Measurements from ENCODE around the gene RTL5. TPM values are rescaled to one million over a fixed set of nuclear protein-coding genes. Genes with fewer than 3 reads are reported as not detected.

The RTL5 gene
- total and polyA plus RNA-seq, 2 donors (not counting 1 experiment from before 2014, with no cell fraction given): 4.2 to 4.5 TPM

GRCh38 chrX:72084114-72084513 lies 47.6 kb downstream of the RTL5 start:
- Histone ChIP-seq H3K27ac (ENCODE audit: insufficient read depth, low read length) (no peak overlapping the region), H3K4me1 (ENCODE audit: control insufficient read depth, extremely low read depth, insufficient read depth, low read length) (no peaks in the 10 kb centered on the region)
- no peak for TF ChIP-seq EZH2 (IDR thresholded peaks at IDR 0.05; ENCODE audit: low read length, missing control alignments)
- TF ChIP-seq, protein P1, sequence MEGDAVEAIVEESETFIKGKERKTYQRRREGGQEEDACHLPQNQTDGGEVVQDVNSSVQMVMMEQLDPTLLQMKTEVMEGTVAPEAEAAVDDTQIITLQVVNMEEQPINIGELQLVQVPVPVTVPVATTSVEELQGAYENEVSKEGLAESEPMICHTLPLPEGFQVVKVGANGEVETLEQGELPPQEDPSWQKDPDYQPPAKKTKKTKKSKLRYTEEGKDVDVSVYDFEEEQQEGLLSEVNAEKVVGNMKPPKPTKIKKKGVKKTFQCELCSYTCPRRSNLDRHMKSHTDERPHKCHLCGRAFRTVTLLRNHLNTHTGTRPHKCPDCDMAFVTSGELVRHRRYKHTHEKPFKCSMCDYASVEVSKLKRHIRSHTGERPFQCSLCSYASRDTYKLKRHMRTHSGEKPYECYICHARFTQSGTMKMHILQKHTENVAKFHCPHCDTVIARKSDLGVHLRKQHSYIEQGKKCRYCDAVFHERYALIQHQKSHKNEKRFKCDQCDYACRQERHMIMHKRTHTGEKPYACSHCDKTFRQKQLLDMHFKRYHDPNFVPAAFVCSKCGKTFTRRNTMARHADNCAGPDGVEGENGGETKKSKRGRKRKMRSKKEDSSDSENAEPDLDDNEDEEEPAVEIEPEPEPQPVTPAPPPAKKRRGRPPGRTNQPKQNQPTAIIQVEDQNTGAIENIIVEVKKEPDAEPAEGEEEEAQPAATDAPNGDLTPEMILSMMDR (conservative IDR thresholded peaks at IDR 0.05 in 1 of 2, IDR thresholded peaks at IDR 0.05 in 1 of 2; ENCODE audit: low read depth in 1 of 2, low read length in 2 of 2): no peak

DNA sequence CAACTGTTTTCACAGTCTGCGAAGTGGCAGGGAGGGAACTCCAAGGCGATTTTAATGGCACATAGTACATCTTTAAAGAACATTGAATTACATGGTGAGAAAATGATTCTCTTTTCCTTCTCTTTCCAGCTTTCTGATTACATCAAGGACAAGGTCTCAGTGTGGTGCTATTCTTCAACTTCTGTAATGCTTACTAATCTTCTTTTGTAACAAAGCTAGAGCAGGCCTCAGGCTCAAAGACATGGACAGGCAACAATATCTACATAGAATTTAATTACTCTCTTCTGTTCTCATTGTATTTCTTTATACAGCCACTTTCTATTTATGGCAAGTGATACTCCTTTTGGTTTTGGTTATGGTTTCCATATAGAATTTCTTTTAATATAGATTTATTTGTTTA lies 48.4 kb downstream of the RTL5 start:
- no peak for TF ChIP-seq EZH2 (IDR thresholded peaks at IDR 0.05; ENCODE audit: low read length, missing control alignments)
- TF ChIP-seq, protein P1 (conservative IDR thresholded peaks at IDR 0.05 in 1 of 2, IDR thresholded peaks at IDR 0.05 in 1 of 2; ENCODE audit: low read depth in 1 of 2, low read length in 2 of 2): no peak
- no peak overlapping the region for H3K27ac ChIP-seq (ENCODE audit: insufficient read depth, low read length)
- H3K9ac ChIP-seq (ENCODE audit: insufficient read depth, low read length): no peak overlapping the region
- no peak overlapping the region for H2AFZ ChIP-seq (ENCODE audit: low read length)
- DNase-seq (ENCODE audit: low read depth in 2 of 2): no peak
- H3K4me3 ChIP-seq (replicated peaks in 1 of 4; ENCODE audit: control extremely low read depth in 1 of 4, insufficient read depth in 1 of 4, low read depth in 3 of 4, low read length in 4 of 4): no peak overlapping the region
- no peak overlapping the region for H3K4me2 ChIP-seq (ENCODE audit: extremely low read depth, insufficient read depth, low read length)
- no peaks in the 10 kb centered on the region for H3K36me3 ChIP-seq (ENCODE audit: control insufficient read depth, insufficient read depth, low read length)
- H3K4me1 ChIP-seq (ENCODE audit: control insufficient read depth, extremely low read depth, insufficient read depth, low read length): no peaks in the 10 kb centered on the region
- no peaks in the 10 kb centered on the region for H4K20me1 ChIP-seq (ENCODE audit: control insufficient read depth, extremely low read depth, insufficient read depth, low read length)
- H3K9me3 ChIP-seq (ENCODE audit: control insufficient read depth, insufficient read depth, low read depth, low read length): no peaks in the 10 kb centered on the region
- H3K79me2 ChIP-seq (ENCODE audit: control insufficient read depth, insufficient read depth, low read length): no peaks in the 10 kb centered on the region
- no peaks in the 10 kb centered on the region for H3K27me3 ChIP-seq (ENCODE audit: control insufficient read depth, insufficient read depth, low read length)

More at GRCh38 chrX:72084114-72084513, 47.6 kb downstream of the RTL5 start:
- H3K4me3 ChIP-seq (replicated peaks in 1 of 4; ENCODE audit: control extremely low read depth in 1 of 4, insufficient read depth in 1 of 4, low read depth in 3 of 4, low read length in 4 of 4): no peak overlapping the region
- no peaks in the 10 kb centered on the region for H3K27me3 ChIP-seq (ENCODE audit: control insufficient read depth, insufficient read depth, low read length)
- no peaks in the 10 kb centered on the region for H4K20me1 ChIP-seq (ENCODE audit: control insufficient read depth, extremely low read depth, insufficient read depth, low read length)
- no peak overlapping the region for H3K9ac ChIP-seq (ENCODE audit: insufficient read depth, low read length)
- no peaks in the 10 kb centered on the region for H3K79me2 ChIP-seq (ENCODE audit: control insufficient read depth, insufficient read depth, low read length)
- no peak for DNase-seq (ENCODE audit: low read depth in 2 of 2)
- no peaks in the 10 kb centered on the region for H3K36me3 ChIP-seq (ENCODE audit: control insufficient read depth, insufficient read depth, low read length)
- H2AFZ ChIP-seq (ENCODE audit: low read length): no peak overlapping the region
- H3K9me3 ChIP-seq (ENCODE audit: control insufficient read depth, insufficient read depth, low read depth, low read length): no peaks in the 10 kb centered on the region
- no peak overlapping the region for H3K4me2 ChIP-seq (ENCODE audit: extremely low read depth, insufficient read depth, low read length)

DNA sequence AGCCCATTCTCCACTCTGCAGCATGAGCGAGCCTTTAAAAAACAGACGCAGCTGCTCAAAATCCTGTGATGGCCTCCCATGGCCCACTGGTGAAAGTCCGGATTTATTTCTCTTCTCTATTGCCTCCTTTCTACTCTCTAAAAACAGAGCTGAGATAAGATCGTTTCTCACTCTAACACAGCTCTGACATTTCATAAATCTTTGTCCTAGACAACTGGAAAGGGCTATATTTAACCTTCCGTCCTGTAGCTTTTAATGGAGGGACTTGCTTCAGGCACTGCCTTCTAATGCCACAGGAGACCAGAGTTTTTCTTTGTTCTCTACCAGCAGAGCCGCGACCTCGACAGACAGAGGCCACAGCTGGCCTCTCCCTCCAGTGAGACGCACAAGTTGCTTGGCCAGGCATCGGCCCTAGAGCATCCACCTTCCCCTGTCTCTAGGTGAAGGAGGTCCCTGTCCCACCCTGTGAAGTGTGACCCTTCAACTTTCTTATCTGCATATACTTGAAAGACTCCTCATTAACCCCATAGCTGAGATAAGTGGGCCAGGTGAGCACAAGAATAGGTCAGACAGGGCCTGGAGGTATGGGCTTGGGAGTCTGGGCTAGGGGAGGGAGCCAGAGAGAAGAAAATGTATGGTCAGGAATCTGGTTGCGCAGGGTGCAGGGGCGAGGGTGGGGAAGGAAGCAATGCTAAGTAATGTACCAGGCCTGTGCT lies 50.0 kb downstream of the RTL5 start:
- Histone ChIP-seq H3K27ac (ENCODE audit: insufficient read depth, low read length) (no peak overlapping the region), H3K79me2 (ENCODE audit: control insufficient read depth, insufficient read depth, low read length) (no peaks in the 10 kb centered on the region), H4K20me1 (ENCODE audit: control insufficient read depth, extremely low read depth, insufficient read depth, low read length) (no peaks in the 10 kb centered on the region), H3K9me3 (ENCODE audit: control insufficient read depth, insufficient read depth, low read depth, low read length) (no peaks in the 10 kb centered on the region), H3K36me3 (ENCODE audit: control insufficient read depth, insufficient read depth, low read length) (no peaks in the 10 kb centered on the region), H2AFZ (ENCODE audit: low read length) (no peak overlapping the region), H3K4me1 (ENCODE audit: control insufficient read depth, extremely low read depth, insufficient read depth, low read length) (no peaks in the 10 kb centered on the region), H3K9ac (ENCODE audit: insufficient read depth, low read length) (no peak overlapping the region), H3K4me2 (ENCODE audit: extremely low read depth, insufficient read depth, low read length) (no peak overlapping the region), H3K4me3 (replicated peaks in 1 of 4; ENCODE audit: control extremely low read depth in 1 of 4, insufficient read depth in 1 of 4, low read depth in 3 of 4, low read length in 4 of 4) (no peak overlapping the region), H3K27me3 (ENCODE audit: control insufficient read depth, insufficient read depth, low read length) (no peaks in the 10 kb centered on the region)
- TF ChIP-seq EZH2 (IDR thresholded peaks at IDR 0.05; ENCODE audit: low read length, missing control alignments): no peak
- TF ChIP-seq, protein P1 (conservative IDR thresholded peaks at IDR 0.05 in 1 of 2, IDR thresholded peaks at IDR 0.05 in 1 of 2; ENCODE audit: low read depth in 1 of 2, low read length in 2 of 2): no peak
- no peak for DNase-seq (ENCODE audit: low read depth in 2 of 2)
